GM13976 (cell line): ENCODE data around the gene CNNM4.
A peak's percentile ranks its signal among the peaks of the same experiment; 100 is the strongest.

Experiments used
- DNase-seq: peaks from one replicate; pipeline ENCODE4 v3.0.0; 2012; ENCODE audit warnings: low spot score
- CTCF ChIP-seq: IDR thresholded peaks from 2 replicates; pipeline ENCODE4 v1.5.1; 2012; ENCODE audit warnings: borderline replicate concordance, mild to moderate bottlenecking; ENCODE audit not compliant: insufficient read depth; ENCODE audit errors: extremely low read depth, missing control alignments, control extremely low read depth
- in situ Hi-C: fragments of 300-500 bp; cut with MboI; formaldehyde crosslinking; loops from one replicate; pipeline ENCODE4 v1.12.0; 2022; ENCODE audit warnings: low sequenced_read_pairs, mixed read lengths, inconsistent platforms; ENCODE audit not compliant: unreplicated experiment

CNNM4 gene

DNA sequence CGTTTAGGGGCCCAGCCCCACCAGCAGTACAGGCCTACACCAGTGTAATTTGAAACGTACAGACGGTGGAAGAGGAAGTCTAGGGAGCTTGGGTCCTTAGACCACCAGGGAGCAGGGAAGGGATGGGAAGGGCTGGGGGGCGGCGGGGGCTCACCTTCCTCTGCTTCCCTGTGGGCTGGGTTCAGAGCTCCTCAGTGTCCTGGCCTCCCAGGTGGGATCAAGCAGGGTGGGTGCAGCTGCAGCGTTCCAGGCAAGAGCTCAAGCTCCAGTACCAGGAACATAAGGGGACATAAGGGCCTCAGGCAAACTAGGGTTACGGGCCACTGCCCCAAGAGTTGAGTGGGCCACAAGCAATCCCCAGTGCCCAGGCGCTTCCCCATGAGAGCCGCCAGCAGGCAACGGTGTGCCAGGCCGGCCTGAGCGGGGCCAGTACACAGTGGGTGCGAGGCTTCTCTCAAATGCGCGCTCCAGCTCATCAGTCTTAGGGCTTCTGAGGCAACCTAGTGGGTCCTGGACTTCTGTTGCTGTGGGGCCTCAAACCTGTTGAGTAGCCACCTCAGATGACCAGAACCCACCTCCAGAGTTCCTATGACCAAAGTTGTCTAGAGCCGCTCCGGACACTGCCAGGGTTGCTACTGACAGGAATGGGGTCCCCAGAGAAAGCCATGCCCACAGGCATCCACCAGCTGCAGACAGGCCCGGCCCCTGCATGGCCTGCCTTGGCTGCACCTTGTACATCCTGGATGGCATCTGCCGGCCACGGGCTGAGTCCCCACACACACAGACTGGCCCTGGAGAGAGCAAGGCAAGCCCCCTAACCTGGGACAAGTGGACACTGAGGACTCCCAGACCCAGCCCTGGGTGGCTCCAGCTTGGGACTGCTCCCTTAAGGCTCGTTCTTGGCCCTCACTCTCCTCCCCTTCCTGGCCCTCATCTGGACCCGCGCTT lies 77.9 kb downstream of the CNNM4 start:
- no peak for DNase-seq
- in situ Hi-C loops, result no loop called here
- TF ChIP-seq CTCF, result no peak

DNA sequence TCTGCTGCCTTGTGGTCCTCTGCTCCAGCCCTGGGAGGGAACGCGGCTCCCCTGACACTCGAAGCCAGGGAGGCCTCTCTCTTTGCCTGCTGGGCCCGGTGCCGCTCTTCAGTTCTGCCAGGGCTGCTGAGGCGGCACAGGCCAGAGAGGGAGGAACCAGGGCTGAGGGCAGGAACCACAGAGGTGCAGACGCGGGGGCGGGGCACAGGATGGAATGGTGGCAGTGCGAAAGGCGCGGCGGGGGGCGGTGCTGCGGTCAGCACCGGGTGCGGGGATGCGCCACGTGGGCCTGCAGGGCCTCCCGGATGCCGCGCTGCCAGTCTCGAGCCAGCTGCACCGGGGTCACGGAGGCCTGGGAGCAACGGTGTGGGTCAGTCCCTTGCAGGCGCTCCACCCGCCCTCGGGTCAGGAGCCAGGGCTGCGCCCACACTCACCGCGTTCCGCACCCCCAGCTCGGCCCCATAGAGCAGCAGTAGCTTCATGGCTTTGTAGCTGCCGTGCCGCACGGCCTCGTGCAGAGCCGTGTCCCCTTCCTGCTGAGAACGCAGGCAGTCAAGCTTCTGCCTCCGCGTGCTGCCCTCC lies 78.7 kb downstream of the CNNM4 start:
- in situ Hi-C loops, result no loop called here
- TF ChIP-seq CTCF, result no peak
- peak; percentile 52 for DNase-seq

DNA sequence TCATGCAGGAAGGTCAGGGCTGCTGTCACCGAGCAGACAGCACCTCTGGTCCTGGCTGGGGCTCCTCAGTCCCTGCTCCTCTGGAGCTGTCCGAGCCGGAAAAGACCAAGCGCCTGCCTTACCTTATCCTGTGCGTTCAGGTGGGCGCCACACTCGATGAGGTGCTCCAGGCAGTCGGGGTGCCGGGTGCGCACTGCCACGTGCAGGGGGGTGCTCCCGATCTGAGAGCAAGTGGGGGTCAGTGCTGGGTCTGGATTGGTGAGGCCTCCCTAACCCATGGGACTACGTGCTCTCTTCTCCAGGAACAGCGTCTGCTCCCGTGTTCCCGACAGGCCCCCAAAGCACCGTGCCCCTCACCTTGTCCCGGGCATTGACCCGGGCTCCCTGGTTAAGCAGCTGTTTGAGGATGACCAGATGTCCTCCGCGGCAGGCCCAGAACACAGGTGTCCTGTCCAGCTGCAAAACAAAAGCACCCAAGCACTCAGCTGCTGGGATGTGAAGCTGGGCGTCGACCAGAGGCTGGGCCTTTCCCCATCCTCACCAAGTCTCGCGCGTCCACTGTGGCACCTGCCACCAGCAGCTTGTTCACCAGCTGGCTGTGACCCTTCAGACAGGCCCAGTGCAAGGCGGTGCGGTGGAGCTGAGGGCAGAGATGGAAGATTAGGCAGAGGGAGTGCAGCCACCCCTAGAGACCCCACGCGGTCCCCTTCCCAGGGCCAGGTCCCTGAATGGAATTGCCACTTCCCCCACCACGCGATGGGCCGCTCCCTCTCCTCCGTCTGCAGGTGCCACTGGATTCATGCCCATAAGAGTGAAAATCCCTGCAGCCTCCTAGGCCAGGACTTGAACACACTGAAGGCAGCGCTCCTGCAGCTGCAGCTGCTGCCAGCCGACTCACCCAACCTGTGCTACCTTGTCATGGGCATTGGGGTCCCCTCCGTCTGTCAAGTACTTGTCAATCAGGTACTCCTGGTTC lies 79.5 kb downstream of the CNNM4 start:
- in situ Hi-C loops, result no loop called here
- no peak for DNase-seq
- no peak for TF ChIP-seq CTCF

GRCh38 chr2:96841701-96842495 lies 81.2 kb downstream of the CNNM4 start:
- no peak for DNase-seq
- in situ Hi-C loops, result no loop called here
- TF ChIP-seq CTCF, result no peak

- no peak for DNase-seq
- no peak for TF ChIP-seq CTCF
- in situ Hi-C loops, result no loop called here
Observed at GRCh38 chr2:96842600-96842999, 81.9 kb downstream of the CNNM4 start.

GRCh38 chr2:96843538-96844268 lies 83.0 kb downstream of the CNNM4 start, which contains the start of gene ANKRD23:
Gene ANKRD23, minus strand, starts transcription at chr2:96844021. Its CDS starts 29 bp downstream, at chr2:96843992.
- TF ChIP-seq CTCF, result no peak
- no peak for DNase-seq
- in situ Hi-C loops, result no loop called here
